ENCODE results near the gene NPRL2. TPM values are rescaled to one million over a fixed set of nuclear protein-coding genes. Genes with fewer than 3 reads are reported as not detected.
A peak's percentile ranks its signal among the peaks of the same experiment; 100 is the strongest.

NPRL2 gene
- total RNA-seq, 1 experiment from 2014 or later: 24.1 TPM

DNA sequence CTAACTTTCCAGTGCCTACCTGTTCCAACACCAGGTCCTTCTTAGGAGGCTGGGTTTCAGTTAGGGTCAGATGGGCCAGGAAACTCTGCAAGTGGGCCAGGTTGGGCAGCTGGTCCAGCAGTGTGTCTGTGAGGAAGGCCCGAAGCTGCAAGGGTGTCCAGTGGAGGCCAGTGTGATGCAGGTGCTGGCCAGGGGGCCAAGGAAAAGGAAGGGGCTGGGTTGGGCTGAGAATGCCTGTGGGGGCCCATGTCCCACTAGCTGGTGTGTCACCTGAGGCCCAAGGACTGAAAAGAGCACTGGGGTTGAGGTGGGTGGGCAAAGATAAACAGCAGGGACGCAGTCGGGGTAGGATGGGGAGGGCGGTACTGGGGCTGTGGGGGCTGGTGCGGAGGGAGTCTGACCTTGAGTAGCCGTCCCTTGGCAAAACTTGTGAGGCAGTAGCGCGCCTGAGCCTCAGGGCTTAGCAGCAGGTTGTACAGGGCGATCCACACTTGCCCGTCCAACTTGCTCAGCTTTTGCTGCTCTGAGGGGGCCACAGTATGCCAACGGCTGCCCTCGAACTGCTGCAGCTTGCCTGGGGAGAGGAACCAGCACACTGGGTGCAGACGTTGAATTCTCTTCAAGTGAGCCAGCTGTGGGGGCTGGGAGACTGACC, 8.5 kb downstream of the NPRL2 start:
- BruUV-seq (replicated peaks): no TSS peak
- H2AFZ ChIP-seq: no peak overlapping the region
- no peak overlapping the region for H3K4me2 ChIP-seq
- H3K9me3 ChIP-seq (ENCODE audit: insufficient read depth, low read depth): no peaks in the 10 kb centered on the region
- H3F3A ChIP-seq (ENCODE audit: insufficient read depth, low read depth): peaks cover 11% of the 10 kb centered on the region; the same call in 1 of the 2 replicates
- H3K27ac ChIP-seq: no peak overlapping the region
- no peaks in the 10 kb centered on the region for H3K27me3 ChIP-seq (ENCODE audit: insufficient read depth, low read depth)
- ChIA-PET POLR2A (ENCODE audit: unreplicated experiment) (no interaction called here), CTCF (no interaction called here)
- H3K79me2 ChIP-seq (ENCODE audit: low read depth): no peaks in the 10 kb centered on the region; the same call in 1 of the 2 replicates
- no peaks in the 10 kb centered on the region for H4K20me1 ChIP-seq (ENCODE audit: insufficient read depth)
- no peak for DNase-seq
- H3K36me3 ChIP-seq (ENCODE audit: low read depth): no peaks in the 10 kb centered on the region
- H3K4me3 ChIP-seq: no peak overlapping the region
- intact Hi-C loops (cut with micrococcal nuclease; ENCODE audit: unreplicated experiment): no loop called here
- H3K4me1 ChIP-seq (replicated peaks; ENCODE audit: insufficient read depth): peaks cover 9% of the 10 kb centered on the region; the same call in 1 of the 2 replicates
- H3K9me2 ChIP-seq (ENCODE audit: insufficient read depth): no peaks in the 10 kb centered on the region
- TF ChIP-seq EZH2 (IDR thresholded peaks at IDR 0.05; ENCODE audit: low read depth) (no peak), CTCF (conservative IDR thresholded peaks at IDR 0.05) (no peak)

- no peaks in the 10 kb centered on the region for H3K27me3 ChIP-seq (ENCODE audit: insufficient read depth, low read depth)
- intact Hi-C loops (cut with micrococcal nuclease; ENCODE audit: unreplicated experiment): no loop called here
- H3K9me3 ChIP-seq (ENCODE audit: insufficient read depth, low read depth): no peaks in the 10 kb centered on the region
- ChIA-PET CTCF (no interaction called here), POLR2A (ENCODE audit: unreplicated experiment) (no interaction called here)
- H3F3A ChIP-seq (ENCODE audit: insufficient read depth, low read depth): peaks cover 17% of the 10 kb centered on the region; the same call in 1 of the 2 replicates
- no peak for DNase-seq
- no peak for TF ChIP-seq EZH2 (IDR thresholded peaks at IDR 0.05; ENCODE audit: low read depth)
- no peak overlapping the region for H3K4me2 ChIP-seq
- BruUV-seq (replicated peaks): no TSS peak
- H3K9me2 ChIP-seq (ENCODE audit: insufficient read depth): no peaks in the 10 kb centered on the region
- H3K4me3 ChIP-seq: no peak overlapping the region
- H4K20me1 ChIP-seq (ENCODE audit: insufficient read depth): no peaks in the 10 kb centered on the region
- H3K36me3 ChIP-seq (ENCODE audit: low read depth): no peaks in the 10 kb centered on the region
- H3K4me1 ChIP-seq (replicated peaks; ENCODE audit: insufficient read depth): peaks cover 9% of the 10 kb centered on the region; the same call in 1 of the 2 replicates
- H3K79me2 ChIP-seq (ENCODE audit: low read depth): peaks cover 6% of the 10 kb centered on the region
- no peak overlapping the region for H3K27ac ChIP-seq
- H2AFZ ChIP-seq: no peak overlapping the region
Observed at GRCh38 chr3:50341537-50341936, 9.0 kb downstream of the NPRL2 start.

DNA sequence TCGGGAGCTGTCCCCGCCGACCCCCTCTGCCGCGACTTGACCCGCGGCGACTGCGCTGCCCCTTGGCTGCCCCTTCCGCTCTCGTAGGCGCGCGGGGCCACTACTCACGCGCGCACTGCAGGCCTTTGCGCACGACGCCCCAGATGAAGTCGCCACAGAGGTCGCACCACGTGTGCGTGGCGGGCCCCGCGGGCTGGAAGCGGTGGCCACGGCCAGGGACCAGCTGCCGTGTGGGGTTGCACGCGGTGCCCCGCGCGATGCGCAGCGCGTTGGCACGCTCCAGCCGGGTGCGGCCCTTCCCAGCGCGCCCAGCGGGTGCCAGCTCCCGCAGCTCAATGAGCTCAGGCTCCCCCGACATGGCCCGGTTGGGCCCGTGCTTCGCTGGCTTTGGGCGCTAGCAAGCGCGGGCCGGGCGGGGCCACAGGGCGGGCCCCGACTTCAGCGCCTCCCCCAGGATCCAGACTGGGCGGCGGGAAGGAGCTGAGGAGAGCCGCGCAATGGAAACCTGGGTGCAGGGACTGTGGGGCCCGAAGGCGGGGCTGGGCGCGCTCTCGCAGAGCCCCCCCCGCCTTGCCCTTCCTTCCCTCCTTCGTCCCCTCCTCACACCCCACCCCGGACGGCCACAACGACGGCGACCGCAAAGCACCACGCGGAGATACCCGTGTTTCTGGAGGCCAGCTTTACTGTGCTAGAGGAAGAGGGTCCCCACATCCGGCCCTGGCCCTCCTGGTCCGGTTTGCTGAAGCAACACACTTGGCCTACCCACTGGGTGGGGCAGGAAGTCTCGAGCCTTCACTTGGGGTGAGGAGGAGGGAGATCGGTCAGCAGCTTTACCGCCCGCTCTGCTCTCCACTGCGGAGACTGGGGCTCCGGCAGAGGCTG, 9.9 kb downstream of the NPRL2 start, which contains the start of gene RASSF1:
Gene RASSF1 (minus strand): TSS at position 389 of the 882 bp plus-strand sequence. CDS start 31 bp downstream, at position 358.
- TF ChIP-seq CTCF (conservative IDR thresholded peaks at IDR 0.05): no peak
- no peak for TF ChIP-seq EZH2 (IDR thresholded peaks at IDR 0.05; ENCODE audit: low read depth)
- peaks cover 24% of the 10 kb centered on the region; the same call in 1 of the 2 replicates for H3F3A ChIP-seq (ENCODE audit: insufficient read depth, low read depth)
- no peak within 1 kb of the TSS for H3K4me2 ChIP-seq
- no peaks in the 10 kb centered on the region for H3K9me2 ChIP-seq (ENCODE audit: insufficient read depth)
- no peak within 1 kb of the TSS for H3K4me3 ChIP-seq
- peaks cover 13% of the 10 kb centered on the region for H3K4me1 ChIP-seq (replicated peaks; ENCODE audit: insufficient read depth)
- no peaks in the 10 kb centered on the region for H3K9me3 ChIP-seq (ENCODE audit: insufficient read depth, low read depth)
- BruUV-seq (replicated peaks): no TSS peak
- ChIA-PET POLR2A (ENCODE audit: unreplicated experiment) (interaction anchor here (0.6 to 0.8 kb wide), 2 partner anchors 41 to 106 kb away, joined by 3 to 4 read pairs; no protein-coding TSS in a partner anchor), CTCF (no interaction called here)
- H4K20me1 ChIP-seq (ENCODE audit: insufficient read depth): no peaks in the 10 kb centered on the region
- H3K79me2 ChIP-seq (ENCODE audit: low read depth): peaks cover 14% of the 10 kb centered on the region
- DNase-seq: peak in 1 of 2 experiments; percentile 43
- no peaks in the 10 kb centered on the region for H3K36me3 ChIP-seq (ENCODE audit: low read depth)
- H3K27me3 ChIP-seq (ENCODE audit: insufficient read depth, low read depth): no peaks in the 10 kb centered on the region
- no peak within 1 kb of the TSS for H3K27ac ChIP-seq
- intact Hi-C loops (cut with micrococcal nuclease; ENCODE audit: unreplicated experiment): no loop called here
- H2AFZ ChIP-seq: no peak within 1 kb of the TSS

All from PC-9 (cell line).